ENCODE results near the gene GPC6.
A peak's percentile ranks its signal among the peaks of the same experiment; 100 is the strongest.

The GPC6 gene

GRCh38 chr13:94079876-94080275, 853.3 kb downstream of the GPC6 start:
- DNase-seq (ENCODE audit: low read depth, low spot score): peak; percentile 64
- TF ChIP-seq CTCF (IDR thresholded peaks at IDR 0.05; ENCODE audit: low read depth, low read length): no peak
- no peak overlapping the region for H3K4me3 ChIP-seq (ENCODE audit: low read depth, low read length)
- in situ Hi-C loops (cut with HindIII; ENCODE audit: low sequenced_read_pairs): no loop called here

- TF ChIP-seq CTCF (IDR thresholded peaks at IDR 0.05; ENCODE audit: low read depth, low read length): no peak
- DNase-seq (ENCODE audit: low read depth, low spot score): no peak
- H3K4me3 ChIP-seq (ENCODE audit: low read depth, low read length): no peak overlapping the region
- in situ Hi-C loops (cut with HindIII; ENCODE audit: low sequenced_read_pairs): no loop called here
These were observed 853.9 kb downstream of the GPC6 start for GRCh38 chr13:94080527-94080926.

- in situ Hi-C loops (cut with HindIII; ENCODE audit: low sequenced_read_pairs): no loop called here
- no peak for DNase-seq (ENCODE audit: low read depth, low spot score)
- no peak for TF ChIP-seq CTCF (IDR thresholded peaks at IDR 0.05; ENCODE audit: low read depth, low read length)
- no peak overlapping the region for H3K4me3 ChIP-seq (ENCODE audit: low read depth, low read length)
These were observed 860.5 kb downstream of the GPC6 start for GRCh38 chr13:94087100-94087499.

- DNase-seq (ENCODE audit: low read depth, low spot score): no peak
- TF ChIP-seq CTCF (IDR thresholded peaks at IDR 0.05; ENCODE audit: low read depth, low read length): no peak
- in situ Hi-C loops (cut with HindIII; ENCODE audit: low sequenced_read_pairs): no loop called here
- H3K4me3 ChIP-seq (ENCODE audit: low read depth, low read length): no peak overlapping the region
These were observed 862.1 kb downstream of the GPC6 start for GRCh38 chr13:94088742-94089141.

GRCh38 chr13:94090773-94091480, 864.3 kb downstream of the GPC6 start:
- no peak for DNase-seq (ENCODE audit: low read depth, low spot score)
- no peak overlapping the region for H3K4me3 ChIP-seq (ENCODE audit: low read depth, low read length)
- no peak for TF ChIP-seq CTCF (IDR thresholded peaks at IDR 0.05; ENCODE audit: low read depth, low read length)
- in situ Hi-C loops (cut with HindIII; ENCODE audit: low sequenced_read_pairs): no loop called here

- H3K4me3 ChIP-seq (ENCODE audit: low read depth, low read length): no peak overlapping the region
- DNase-seq (ENCODE audit: low read depth, low spot score): no peak
- in situ Hi-C loops (cut with HindIII; ENCODE audit: low sequenced_read_pairs): no loop called here
- no peak for TF ChIP-seq CTCF (IDR thresholded peaks at IDR 0.05; ENCODE audit: low read depth, low read length)
These were observed 867.2 kb downstream of the GPC6 start for GRCh38 chr13:94093652-94094315.
